Left ventricle myocardium inferior (tissue), 1 donor: ENCODE data around the gene TSPAN17. TPM values are rescaled to one million over a fixed set of nuclear protein-coding genes. Genes with fewer than 3 reads are reported as not detected.
A peak's percentile ranks its signal among the peaks of the same experiment; 100 is the strongest.

Experiments
- DNase-seq: peaks from one replicate; pipeline ENCODE4 v3.0.0-alpha.2; 2020
- H3K27ac ChIP-seq: fragments of 200-600 bp; replicated peaks from 2 replicates; pipeline ENCODE4 v1.8.0; 2021
- H3K27me3 ChIP-seq: fragments of 200-600 bp; 2 replicates; pipeline ENCODE4 v1.8.0; 2021; ENCODE audit warnings: low read depth
- H3K36me3 ChIP-seq: fragments of 200-600 bp; 2 replicates; pipeline ENCODE4 v1.8.0; 2021
- H3K4me1 ChIP-seq: fragments of 200-600 bp; 2 replicates; pipeline ENCODE4 v1.8.0; 2021
- H3K4me3 ChIP-seq: fragments of 200-600 bp; 2 replicates; pipeline ENCODE4 v1.8.0; 2021; ENCODE audit warnings: mild to moderate bottlenecking, moderate library complexity
- H3K9me3 ChIP-seq: fragments of 200-600 bp; replicated peaks from 2 replicates; pipeline ENCODE4 v1.8.0; 2021
- intact Hi-C: fragments of 100-400 bp; cut with micrococcal nuclease; formaldehyde crosslinking; loops from one replicate; pipeline ENCODE4 v1.11.0; 2022
- total RNA-seq: library from RNA; stranded (reverse); fragmentation: NEBNext Ultra II Directional; extraction: Animal tissue kit (Norgen Biotek cat#: 25700); gene quantifications from one replicate; pipeline ENCODE4 v1.2.1, GENCODE V29; 2021
- TF ChIP-seq, protein P1 (sequence below): fragments of 200-600 bp; IDR thresholded peaks from 2 replicates; pipeline ENCODE4 v1.8.0; 2021; ENCODE audit warnings: antibody characterized with exemption, mild to moderate bottlenecking, borderline replicate concordance
- donor health status: DM: no; HTN: yes; CAD: no; lungs with severe emphysema.

Gene TSPAN17
- total RNA-seq, 1 donor from 2014 or later, result 31.0 TPM

- TF ChIP-seq, protein P1, sequence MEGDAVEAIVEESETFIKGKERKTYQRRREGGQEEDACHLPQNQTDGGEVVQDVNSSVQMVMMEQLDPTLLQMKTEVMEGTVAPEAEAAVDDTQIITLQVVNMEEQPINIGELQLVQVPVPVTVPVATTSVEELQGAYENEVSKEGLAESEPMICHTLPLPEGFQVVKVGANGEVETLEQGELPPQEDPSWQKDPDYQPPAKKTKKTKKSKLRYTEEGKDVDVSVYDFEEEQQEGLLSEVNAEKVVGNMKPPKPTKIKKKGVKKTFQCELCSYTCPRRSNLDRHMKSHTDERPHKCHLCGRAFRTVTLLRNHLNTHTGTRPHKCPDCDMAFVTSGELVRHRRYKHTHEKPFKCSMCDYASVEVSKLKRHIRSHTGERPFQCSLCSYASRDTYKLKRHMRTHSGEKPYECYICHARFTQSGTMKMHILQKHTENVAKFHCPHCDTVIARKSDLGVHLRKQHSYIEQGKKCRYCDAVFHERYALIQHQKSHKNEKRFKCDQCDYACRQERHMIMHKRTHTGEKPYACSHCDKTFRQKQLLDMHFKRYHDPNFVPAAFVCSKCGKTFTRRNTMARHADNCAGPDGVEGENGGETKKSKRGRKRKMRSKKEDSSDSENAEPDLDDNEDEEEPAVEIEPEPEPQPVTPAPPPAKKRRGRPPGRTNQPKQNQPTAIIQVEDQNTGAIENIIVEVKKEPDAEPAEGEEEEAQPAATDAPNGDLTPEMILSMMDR, result no peak
- Histone ChIP-seq H3K27me3 (peaks cover 98% of the 10 kb centered on the region), H3K4me3 (no peak overlapping the region), H3K36me3 (no peaks in the 10 kb centered on the region), H3K9me3 (no peaks in the 10 kb centered on the region), H3K27ac (no peak overlapping the region), H3K4me1 (peaks cover 15% of the 10 kb centered on the region)
- DNase-seq, result no peak
- intact Hi-C loops, result no loop called here
These were observed 19.7 kb upstream of the TSPAN17 start for GRCh38 chr5:176627582-176627981.

DNA sequence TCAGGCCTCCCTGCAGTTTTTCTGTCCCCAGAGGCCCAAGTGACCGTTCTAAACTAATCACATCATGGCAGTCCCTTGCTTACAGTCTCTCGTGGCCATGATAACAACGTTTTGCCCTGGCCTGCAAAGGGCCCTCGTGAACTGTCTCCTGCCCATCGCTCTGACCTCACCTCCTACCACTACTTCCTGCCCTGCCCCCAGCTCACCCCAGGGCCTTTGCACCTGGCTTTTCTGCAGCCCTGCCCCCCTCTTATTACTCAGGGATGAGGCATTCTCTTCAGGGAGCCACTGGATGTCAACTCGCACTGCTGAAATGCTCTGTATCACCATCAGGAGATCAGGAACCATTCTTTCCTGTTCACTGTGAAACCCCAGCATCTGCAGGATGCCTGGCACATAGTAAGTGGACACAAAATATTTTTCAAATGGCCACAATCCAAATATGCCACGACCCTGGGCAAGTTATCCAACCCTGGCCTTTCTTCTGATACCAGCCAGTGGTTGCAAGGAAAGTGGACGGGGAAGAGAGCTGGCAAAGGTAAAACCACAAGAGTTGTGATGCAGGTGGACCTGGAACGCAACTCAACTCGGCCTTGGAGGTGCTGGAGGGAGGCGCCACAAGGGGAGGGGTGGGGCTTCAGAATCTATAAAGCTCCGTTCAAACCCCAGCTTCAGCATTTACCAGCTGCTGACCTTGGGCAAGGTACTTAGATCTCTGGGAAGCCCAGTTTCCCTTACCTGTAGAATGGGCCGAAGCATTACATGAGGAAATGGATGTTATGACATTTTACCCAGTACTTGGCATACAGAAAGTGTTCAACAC is 18.7 kb upstream of the TSPAN17 start:
- intact Hi-C loops, result no loop called here
- Histone ChIP-seq H3K27me3 (peaks cover 100% of the 10 kb centered on the region), H3K9me3 (no peaks in the 10 kb centered on the region), H3K27ac (no peak overlapping the region), H3K4me3 (no peak overlapping the region), H3K4me1 (peaks cover 15% of the 10 kb centered on the region), H3K36me3 (no peaks in the 10 kb centered on the region)
- DNase-seq, result no peak
- TF ChIP-seq, protein P1, result no peak

- Histone ChIP-seq H3K36me3 (no peaks in the 10 kb centered on the region), H3K9me3 (no peaks in the 10 kb centered on the region), H3K27ac (no peak overlapping the region), H3K4me1 (peaks cover 15% of the 10 kb centered on the region), H3K4me3 (peak overlapping the region; percentile 62), H3K27me3 (peaks cover 100% of the 10 kb centered on the region)
- TF ChIP-seq, protein P1, result no peak
- intact Hi-C loops, result no loop called here
- DNase-seq, result no peak
These were observed 17.9 kb upstream of the TSPAN17 start for GRCh38 chr5:176629317-176629852.

DNA sequence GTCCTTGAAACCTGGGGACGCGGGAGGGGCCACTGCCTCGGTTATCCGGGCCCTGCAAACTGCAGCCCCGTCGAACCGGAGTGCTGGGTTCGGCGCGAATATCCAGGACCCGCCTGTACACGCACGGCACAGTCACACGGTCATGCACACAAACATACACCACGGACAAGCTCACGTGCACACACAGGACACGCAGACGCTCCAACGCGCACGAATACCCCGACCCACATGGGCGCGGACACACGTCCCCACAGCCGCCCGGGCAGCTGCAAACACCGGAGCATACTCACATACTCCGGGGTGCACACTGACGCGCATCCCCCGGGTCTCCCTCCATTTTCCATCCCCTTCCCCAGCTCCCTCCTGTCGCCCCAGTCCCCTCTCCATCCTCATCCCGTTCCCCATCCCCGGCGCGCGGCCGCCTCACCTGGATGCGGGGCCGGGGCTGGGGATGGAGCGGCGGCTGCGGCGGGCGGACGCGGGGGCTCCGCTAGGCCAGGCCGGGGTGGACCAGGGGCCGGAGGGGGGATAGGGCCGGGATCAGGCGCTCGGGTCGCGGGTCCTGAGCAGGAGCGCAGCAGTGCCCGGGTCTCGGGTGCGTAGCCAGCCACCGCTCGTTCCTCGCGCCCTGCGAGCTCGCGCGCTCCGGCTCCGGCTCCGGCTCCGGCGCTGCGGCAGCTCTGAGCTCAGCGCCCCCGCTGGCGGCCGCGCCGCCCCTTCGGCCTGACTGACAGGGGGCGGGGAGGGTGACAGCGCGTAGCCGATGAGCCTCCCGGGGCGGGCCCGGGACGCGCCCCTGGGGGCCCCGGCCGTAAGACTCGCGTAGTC is 17.2 kb upstream of the TSPAN17 start, which contains the start of the genes EIF4E1B and SNCB:
Gene EIF4E1B, plus strand, starts transcription at position 823 of the 828 bp plus-strand sequence. CDS start 12,113 bp downstream, outside the sequence.
Gene SNCB, minus strand, starts transcription at position 682 of the 828 bp plus-strand sequence. CDS start 880 bp downstream, outside the sequence.
- DNase-seq, result no peak
- H3K27ac ChIP-seq, result no peak within 1 kb of the TSS
- intact Hi-C loops, result no loop called here
- TF ChIP-seq, protein P1, result no peak
- H3K36me3 ChIP-seq, result no peaks in the 10 kb centered on the region
- H3K4me1 ChIP-seq, result peaks cover 15% of the 10 kb centered on the region
- H3K9me3 ChIP-seq, result no peaks in the 10 kb centered on the region
- H3K27me3 ChIP-seq, result peaks cover 100% of the 10 kb centered on the region
- H3K4me3 ChIP-seq, result peak within 1 kb of the TSS; percentile 62

DNA sequence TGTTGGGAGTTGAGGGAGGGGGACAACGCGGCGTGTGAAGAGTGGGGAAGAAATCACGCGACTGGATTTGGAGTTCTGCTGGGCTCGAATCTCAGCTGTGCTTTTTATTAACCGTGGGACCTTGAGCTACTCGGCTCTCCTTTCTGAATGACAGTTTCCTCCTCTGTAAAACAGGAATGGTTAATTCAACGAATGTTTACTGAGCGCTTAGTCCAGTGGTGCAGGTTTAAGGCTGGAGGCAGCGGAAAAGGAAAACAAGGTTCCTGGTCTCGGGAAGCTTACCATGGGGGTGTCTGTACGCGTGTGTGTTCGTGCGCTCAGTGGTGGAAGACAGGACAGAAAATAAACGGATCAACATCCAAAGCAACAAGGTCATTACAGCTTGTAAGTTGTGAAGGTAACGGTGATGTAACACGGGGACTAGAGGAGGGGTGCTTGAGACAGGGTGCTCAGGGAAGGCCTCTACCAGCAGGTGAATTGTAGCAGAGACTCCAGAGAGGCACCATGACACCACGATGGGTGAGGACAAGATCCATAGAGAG is 16.5 kb upstream of the TSPAN17 start:
- Histone ChIP-seq H3K4me1 (peaks cover 15% of the 10 kb centered on the region), H3K4me3 (peak overlapping the region; percentile 62), H3K27me3 (peaks cover 100% of the 10 kb centered on the region), H3K27ac (no peak overlapping the region), H3K36me3 (no peaks in the 10 kb centered on the region), H3K9me3 (no peaks in the 10 kb centered on the region)
- intact Hi-C loops, result no loop called here
- no peak for DNase-seq
- TF ChIP-seq, protein P1, result no peak
